GM21381 (cell line): Measurements from ENCODE around the gene LCN15.
A peak's percentile ranks its signal among the peaks of the same experiment; 100 is the strongest.
"Not testable (repeated sequence)": the region's sequence is repeated elsewhere in the genome, so short reads cannot be mapped to it uniquely, and the experiment has no call there.

Source experiments
- ATAC-seq: cut with Tn5 transposase; IDR thresholded peaks from one replicate; pipeline ENCODE4 v1.9.1; 2021; ENCODE audit warnings: mild to moderate bottlenecking, moderate library complexity; ENCODE audit not compliant: unreplicated experiment

The LCN15 gene

DNA sequence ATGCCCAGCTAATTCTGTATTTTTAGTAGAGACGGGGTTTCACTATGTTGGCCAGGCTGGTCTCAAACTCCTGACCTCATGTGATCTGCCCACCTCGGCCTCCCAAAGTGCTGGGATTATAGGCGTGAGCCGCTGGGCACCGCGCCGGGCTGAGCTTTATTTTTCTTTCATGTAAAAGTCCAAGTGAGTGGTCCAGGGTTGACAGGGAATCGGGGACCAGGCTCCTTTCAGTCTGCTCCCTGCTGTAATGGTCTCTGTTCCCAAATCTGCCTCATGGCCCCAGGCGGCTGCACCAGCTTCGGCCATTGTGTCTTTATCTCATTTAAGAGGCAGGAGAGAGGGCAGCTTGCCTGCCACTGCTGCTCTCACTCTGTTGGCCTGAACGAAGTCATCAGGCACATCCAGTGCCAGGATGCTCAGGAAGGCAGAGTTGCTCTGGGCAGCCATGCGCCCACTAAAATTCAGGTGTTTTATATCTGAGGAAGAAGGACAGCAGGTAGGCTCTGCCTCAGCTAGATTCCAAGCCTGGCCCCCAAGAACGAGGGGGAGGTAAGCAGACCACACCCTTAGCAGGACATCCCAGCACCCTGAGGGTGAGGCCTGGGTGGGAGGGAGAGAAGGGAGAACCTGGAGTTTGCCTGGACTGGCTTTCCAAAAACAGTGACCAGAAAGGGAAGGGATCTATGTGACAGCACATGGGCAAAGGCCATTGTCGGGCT, 30.1 kb upstream of the LCN15 start:
- no peak for ATAC-seq

DNA sequence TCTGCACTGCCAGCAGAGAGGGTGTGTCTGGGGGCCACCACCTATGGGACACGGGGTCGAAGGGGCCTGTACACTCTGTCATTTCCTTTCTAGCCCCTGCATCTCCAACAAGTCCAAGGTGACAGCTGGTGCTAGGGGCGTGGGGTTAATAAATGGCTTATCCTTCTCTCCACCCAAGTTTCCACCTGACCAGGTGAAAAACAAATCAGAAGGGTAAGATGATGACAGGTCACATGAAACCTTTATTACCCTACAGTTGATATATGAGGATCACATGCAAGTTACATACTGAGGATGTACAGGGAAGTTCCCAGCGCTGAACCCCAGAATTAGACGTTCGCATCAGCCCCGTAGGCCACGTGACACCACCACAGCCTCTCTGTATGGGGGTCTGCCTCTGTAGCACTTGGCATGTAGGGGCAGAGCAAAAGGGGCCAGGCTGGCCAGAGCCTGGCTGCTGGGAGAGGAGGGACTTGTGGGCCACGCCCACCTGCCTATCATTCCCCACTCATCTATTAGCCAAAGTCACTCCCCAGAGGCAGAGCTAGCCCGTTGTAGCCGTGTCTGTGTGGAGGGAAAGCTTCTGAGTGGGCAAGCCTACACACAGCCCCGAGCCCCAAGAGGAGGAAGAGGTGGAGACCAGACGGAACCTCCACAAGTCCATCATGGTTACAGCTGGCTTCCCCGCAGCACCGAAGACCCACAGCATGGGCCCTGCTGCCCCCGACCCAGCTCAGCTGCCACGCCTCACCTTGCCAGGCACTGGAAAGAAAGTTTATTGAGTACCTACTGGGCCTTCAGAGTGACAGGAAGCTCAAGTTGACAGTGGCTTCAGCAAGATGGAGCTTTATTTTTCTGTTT, 29.0 kb upstream of the LCN15 start:
- no peak for ATAC-seq

GRCh38 chr9:136792321-136793085, 28.2 kb upstream of the LCN15 start:
- ATAC-seq, result no peak

GRCh38 chr9:136791516-136792276, 27.4 kb upstream of the LCN15 start:
- ATAC-seq, result no peak

- peak; percentile 84 for ATAC-seq
Measured at GRCh38 chr9:136790640-136791515, 26.6 kb upstream of the LCN15 start, which contains the start of gene TMEM141. TSS of gene TMEM141 (plus strand) at chr9:136791344. CDS start at chr9:136791371, 27 bp downstream.

- ATAC-seq, result no peak
Measured at GRCh38 chr9:136789523-136789937, 25.2 kb upstream of the LCN15 start.

- not testable (repeated sequence) for ATAC-seq
Measured at GRCh38 chr9:136788644-136789522, 24.6 kb upstream of the LCN15 start.

DNA sequence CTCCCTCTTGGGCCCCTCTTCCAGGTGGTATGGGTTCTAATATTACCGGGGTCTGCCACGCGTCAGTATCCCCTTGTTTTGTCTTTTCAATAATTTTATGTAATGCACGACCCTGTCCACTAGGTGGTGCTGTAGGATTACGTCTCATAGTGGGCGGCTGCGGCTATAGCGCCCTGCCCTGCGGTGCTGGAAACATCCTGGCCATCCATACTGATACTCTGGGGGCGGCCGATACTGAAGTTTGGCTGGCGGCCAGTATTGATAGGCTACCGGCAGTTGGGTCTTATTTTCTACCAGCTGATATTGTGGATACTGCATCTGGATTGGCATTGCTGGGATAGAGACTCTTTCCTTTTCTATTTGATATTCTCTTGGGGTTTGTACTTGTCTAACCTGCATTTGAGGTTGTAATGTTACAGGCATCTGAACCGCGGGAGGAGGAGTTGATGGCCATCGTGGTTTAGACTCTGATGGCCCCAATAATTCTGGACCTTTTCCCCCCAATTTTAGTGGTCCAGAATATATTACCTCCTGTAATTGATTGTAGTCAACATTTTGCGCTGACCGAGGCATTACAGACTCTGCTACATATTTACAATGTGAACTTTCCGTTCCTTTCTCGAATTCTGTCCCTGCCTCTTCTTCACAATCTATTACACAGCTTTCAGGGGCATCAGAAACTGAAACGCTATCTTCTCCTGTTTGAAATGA, 23.5 kb upstream of the LCN15 start:
- ATAC-seq, result no peak

DNA sequence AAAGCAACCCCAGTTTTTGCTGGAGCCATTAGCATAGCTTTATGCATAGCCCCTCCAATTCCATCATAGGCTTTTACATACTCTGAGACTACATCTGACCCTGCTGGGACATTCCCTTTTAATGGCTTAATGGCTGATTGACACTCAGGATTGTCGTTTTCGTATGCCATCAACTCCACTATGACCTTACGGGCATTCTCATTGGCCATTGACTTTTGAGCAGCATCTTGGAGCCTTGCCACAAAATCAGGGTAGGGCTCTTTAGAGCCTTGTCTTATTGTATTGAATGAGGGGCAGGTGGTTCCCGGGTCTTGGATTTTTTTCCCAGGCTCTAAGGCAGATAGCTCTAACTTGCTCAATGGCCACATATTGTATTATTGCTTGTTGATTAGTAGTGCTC, 22.7 kb upstream of the LCN15 start:
- ATAC-seq, result not testable (repeated sequence)

GRCh38 chr9:136786451-136786850, 22.1 kb upstream of the LCN15 start:
- ATAC-seq, result no peak

DNA sequence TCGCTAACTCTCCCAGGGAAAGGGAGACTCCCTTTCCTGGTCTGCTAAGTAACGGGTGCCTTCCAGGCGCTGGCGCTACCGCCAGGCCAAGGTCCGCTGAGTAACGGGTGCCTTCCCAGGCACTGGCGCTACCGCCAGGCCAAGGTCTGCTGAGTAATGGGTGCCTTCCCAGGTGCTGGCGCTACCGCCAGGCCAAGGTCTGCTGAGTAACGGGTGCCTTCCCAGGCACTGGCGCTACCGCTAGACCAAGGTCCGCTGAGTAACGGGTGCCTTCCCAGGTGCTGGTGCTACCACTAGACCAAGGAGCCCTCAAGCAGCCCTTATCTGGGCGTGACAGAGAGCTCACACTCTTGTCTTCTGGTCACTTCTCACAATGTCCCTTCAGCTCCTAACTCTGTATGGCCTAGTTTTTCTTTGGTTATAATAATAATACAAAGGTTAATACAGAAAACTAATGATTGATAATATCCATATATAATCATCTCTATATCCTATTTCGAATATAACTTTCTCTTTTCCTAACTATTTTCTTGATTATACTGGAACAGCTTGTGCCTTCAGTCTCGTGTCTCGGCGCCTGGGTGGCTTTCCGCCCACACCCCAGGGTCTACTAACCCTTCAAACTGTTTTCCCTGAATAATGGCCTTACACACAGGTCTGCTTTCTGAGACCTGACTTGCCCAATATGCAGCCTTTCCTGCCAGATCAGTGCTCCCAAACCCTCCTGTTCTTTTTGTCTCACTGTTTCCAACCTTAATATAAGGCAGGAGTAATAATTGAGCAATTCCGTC, 21.4 kb upstream of the LCN15 start:
- not testable (repeated sequence) for ATAC-seq

GRCh38 chr9:136784997-136785361, 20.7 kb upstream of the LCN15 start:
- no peak for ATAC-seq

- ATAC-seq, result no peak
Measured at GRCh38 chr9:136784249-136784996, 20.1 kb upstream of the LCN15 start.

DNA sequence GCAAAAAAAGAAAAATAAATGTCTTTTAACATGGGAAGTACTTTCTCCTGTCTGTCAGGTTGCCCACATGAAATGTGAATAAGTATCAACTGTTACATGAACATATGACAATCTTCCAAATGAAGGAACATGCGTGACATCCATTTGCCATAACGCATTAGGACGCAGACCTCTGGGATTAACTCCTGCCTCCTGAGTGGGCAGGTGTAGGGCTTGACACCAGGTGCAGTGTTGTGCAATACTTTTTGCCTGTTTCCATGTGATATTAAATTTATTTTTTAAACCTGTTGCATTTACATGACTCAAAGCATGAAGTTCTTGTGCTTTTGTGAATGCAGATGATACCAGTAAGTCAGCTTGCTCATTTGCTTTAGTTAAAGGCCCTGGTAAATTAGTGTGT, 18.1 kb upstream of the LCN15 start:
- no peak for ATAC-seq

DNA sequence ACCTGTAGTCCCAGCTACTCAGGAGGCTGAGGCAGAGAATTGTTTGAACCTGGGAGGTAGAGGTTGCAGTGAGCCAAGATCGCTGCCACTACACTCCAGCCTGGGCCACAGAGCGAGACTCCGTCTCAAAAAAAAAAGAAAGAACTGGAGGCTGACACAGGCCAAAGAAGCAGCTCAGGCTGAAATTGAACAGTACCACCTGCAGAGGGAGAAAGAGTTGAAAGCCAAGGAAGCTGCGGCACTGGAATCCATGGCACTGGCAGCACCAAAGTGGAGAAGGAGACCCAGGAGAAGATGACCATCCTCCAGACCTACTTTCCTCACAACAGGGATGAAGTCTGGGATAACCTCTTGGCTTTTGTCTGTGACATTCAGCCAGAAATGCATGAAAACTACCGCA, 15.5 kb upstream of the LCN15 start:
- no peak for ATAC-seq

GRCh38 chr9:136777359-136777758, 13.0 kb upstream of the LCN15 start:
- ATAC-seq, result no peak

DNA sequence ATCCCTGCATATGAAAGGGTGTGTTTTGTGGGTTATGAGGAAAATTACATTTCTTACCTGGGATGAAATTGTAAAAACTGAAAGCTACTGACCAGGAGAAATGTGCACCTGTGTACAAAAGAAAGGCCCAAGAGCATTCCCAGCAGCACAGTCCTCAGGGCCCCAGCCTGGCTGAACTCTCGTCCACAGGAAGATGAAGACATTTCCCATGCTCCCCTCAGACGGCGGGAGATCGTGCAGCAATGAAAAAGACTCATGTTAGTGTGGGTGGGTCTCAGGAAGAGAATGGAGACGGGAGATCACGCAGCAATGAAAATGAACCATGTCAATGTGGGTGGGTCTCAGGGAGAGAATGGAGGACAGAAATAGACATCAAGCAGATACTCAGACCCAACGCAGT, 12.6 kb upstream of the LCN15 start:
- ATAC-seq, result no peak
